Measurements from ENCODE around the gene CDKN2C.
"Not testable (repeated sequence)": the region's sequence is repeated elsewhere in the genome, so short reads cannot be mapped to it uniquely, and the experiment has no call there.

DNA sequence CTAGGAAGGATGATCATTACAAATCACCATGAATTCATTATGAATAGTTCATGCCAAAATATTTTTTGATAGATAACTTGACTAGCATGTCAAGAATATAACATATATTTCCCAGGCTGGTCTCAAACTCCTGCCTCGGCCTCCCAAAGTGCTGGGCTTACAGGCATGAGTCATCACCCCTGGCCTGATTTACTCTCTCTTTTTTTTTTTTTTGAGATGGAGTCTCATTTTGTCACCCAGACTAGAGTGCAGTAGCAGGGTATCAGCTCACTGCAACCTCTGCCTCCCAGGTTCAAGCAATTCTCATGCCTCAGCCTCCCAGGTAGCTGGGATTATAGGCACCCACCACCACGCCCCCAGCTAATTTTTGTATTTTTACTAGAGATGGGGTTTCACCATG lies 34.8 kb upstream of the CDKN2C start:
- TF ChIP-seq JAZF1 (CRISPR knock-in tag; IDR thresholded peaks at IDR 0.05); ZNF263 (CRISPR knock-in tag; IDR thresholded peaks at IDR 0.05; ENCODE audit: low read depth): not testable (repeated sequence)
- TF ChIP-seq, protein P1, sequence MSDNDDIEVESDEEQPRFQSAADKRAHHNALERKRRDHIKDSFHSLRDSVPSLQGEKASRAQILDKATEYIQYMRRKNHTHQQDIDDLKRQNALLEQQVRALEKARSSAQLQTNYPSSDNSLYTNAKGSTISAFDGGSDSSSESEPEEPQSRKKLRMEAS (CRISPR knock-in tag; IDR thresholded peaks at IDR 0.05) = not testable (repeated sequence)
- TF ChIP-seq, protein P2, sequence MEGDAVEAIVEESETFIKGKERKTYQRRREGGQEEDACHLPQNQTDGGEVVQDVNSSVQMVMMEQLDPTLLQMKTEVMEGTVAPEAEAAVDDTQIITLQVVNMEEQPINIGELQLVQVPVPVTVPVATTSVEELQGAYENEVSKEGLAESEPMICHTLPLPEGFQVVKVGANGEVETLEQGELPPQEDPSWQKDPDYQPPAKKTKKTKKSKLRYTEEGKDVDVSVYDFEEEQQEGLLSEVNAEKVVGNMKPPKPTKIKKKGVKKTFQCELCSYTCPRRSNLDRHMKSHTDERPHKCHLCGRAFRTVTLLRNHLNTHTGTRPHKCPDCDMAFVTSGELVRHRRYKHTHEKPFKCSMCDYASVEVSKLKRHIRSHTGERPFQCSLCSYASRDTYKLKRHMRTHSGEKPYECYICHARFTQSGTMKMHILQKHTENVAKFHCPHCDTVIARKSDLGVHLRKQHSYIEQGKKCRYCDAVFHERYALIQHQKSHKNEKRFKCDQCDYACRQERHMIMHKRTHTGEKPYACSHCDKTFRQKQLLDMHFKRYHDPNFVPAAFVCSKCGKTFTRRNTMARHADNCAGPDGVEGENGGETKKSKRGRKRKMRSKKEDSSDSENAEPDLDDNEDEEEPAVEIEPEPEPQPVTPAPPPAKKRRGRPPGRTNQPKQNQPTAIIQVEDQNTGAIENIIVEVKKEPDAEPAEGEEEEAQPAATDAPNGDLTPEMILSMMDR (IDR thresholded peaks at IDR 0.05) = not testable (repeated sequence)
